Measurements from ENCODE around the gene TMEM239. TPM values are rescaled to one million over a fixed set of nuclear protein-coding genes. Genes with fewer than 3 reads are reported as not detected.

Gene TMEM239
- total and polyA plus RNA-seq, 2 of the 8 experiments (the other 6 are each of a cell fraction or from before 2014, with no cell fraction given) = not detected

- Histone ChIP-seq H3K9me3 (ENCODE audit: insufficient read depth in 2 of 2, low read depth in 1 of 2, low read length in 1 of 2) (no peaks in the 10 kb centered on the region; a peak in 1 of 4 replicates), H3K27ac (ENCODE audit: low read depth, low read length) (no peak overlapping the region), H4K91ac (replicated peaks; ENCODE audit: insufficient read length, low read length) (no peak overlapping the region), H3K56ac (replicated peaks; ENCODE audit: insufficient read length, low read depth, low read length) (no peak overlapping the region), H4K20me1 (replicated peaks in 1 of 2; ENCODE audit: control insufficient read depth in 1 of 2, insufficient read depth in 2 of 2, low read length in 2 of 2) (no peaks in the 10 kb centered on the region), H3K18ac (ENCODE audit: extremely low read depth, low read length) (0 out of 2 replicates have a peak overlapping the region, but pooled peaks have one; percentile 32), H3K4me3 (ENCODE audit: extremely low read depth in 1 of 4, insufficient read depth in 2 of 4, low read depth in 3 of 4, low read length in 4 of 4) (peak overlapping the region in 3 of 4 experiments; percentile 23 to 57 (median 32); a peak in 5 of 8 replicates), H2AFZ (ENCODE audit: low read length) (no peak overlapping the region), H3K23me2 (ENCODE audit: low read depth, low read length) (peaks cover 3% of the 10 kb centered on the region; the same call in 1 of the 2 replicates), H4K8ac (ENCODE audit: extremely low read depth, insufficient read depth, low read length) (peak overlapping the region; percentile 75), H3K27me3 (replicated peaks in 1 of 4; ENCODE audit: control insufficient read depth in 3 of 4, extremely low read depth in 1 of 4, insufficient read depth in 3 of 4, low read length in 3 of 4) (peaks cover 20 to 39% (median 31%) of the 10 kb centered on the region in 4 experiments), H2AK5ac (ENCODE audit: low read depth, low read length) (no peak overlapping the region), H2BK120ac (replicated peaks; ENCODE audit: low read depth, low read length) (no peak overlapping the region), H2BK20ac (ENCODE audit: low read length) (no peak overlapping the region), H3K79me2 (ENCODE audit: control insufficient read depth in 1 of 2, insufficient read depth in 2 of 2, low read length in 2 of 2) (no peaks in the 10 kb centered on the region), H3K4me1 (replicated peaks in 1 of 4; ENCODE audit: control insufficient read depth in 3 of 4, insufficient read depth in 4 of 4, low read length in 3 of 4) (peaks cover 0 to 14% (median 9%) of the 10 kb centered on the region in 4 experiments; a peak in 6 of 7 replicates), H3K14ac (ENCODE audit: insufficient read length) (no peak overlapping the region), H2BK15ac (ENCODE audit: low read length) (no peak overlapping the region), H3K23ac (ENCODE audit: insufficient read length) (no peak overlapping the region), H2BK5ac (ENCODE audit: low read depth, low read length) (no peak overlapping the region), H4K5ac (ENCODE audit: insufficient read length, low read depth, low read length) (no peak overlapping the region), H2BK12ac (ENCODE audit: low read depth, low read length) (no peak overlapping the region), H3K79me1 (ENCODE audit: low read depth, low read length) (no peaks in the 10 kb centered on the region), H3K4me2 (ENCODE audit: insufficient read depth in 1 of 2, low read depth in 2 of 2, low read length in 2 of 2) (peak overlapping the region; percentile 72 to 76), H3K4ac (replicated peaks; ENCODE audit: insufficient read length, low read depth, low read length) (no peak overlapping the region), H3K36me3 (ENCODE audit: control insufficient read depth in 2 of 4, insufficient read depth in 4 of 4, low read length in 3 of 4) (0 out of 8 replicates have a peak, but pooled peaks cover 0 to 2% (median 0%) of the 10 kb centered on the region in 4 experiments), H3K9ac (replicated peaks in 1 of 4; ENCODE audit: extremely low read depth in 1 of 4, low read depth in 3 of 4, low read length in 3 of 4) (no peak overlapping the region)
- FAIRE-seq = no peak
- WGBS, 2 experiments (ENCODE audit: extremely low coverage in 1 of 2, insufficient coverage in 1 of 2, insufficient read length in 1 of 2, insufficient replicate concordance in 2 of 2, low coverage in 1 of 2, low lambda C conversion rate in 2 of 2, missing lambda C conversion rate in 1 of 2) = 14% methylated on average over 15 of the region's 68 CpGs; no CpG with 5 or more reads in 1 of the 2 experiments
- peak in 1 of 2 experiments; percentile 60 for DNase-seq (ENCODE audit: low read depth in 1 of 2, low spot score in 2 of 2)
- POLR2A ChIA-PET (ENCODE audit: partially characterized antibody) = interaction anchor here (0.6 to 2.8 kb wide), 7 partner anchors 13 to 225 kb away, joined by 4 to 10 read pairs (median 5); partner anchors contain the start of genes CPXM1, MRPS26, PCED1A and VPS16
- CTCF ChIA-PET (ENCODE audit: partially characterized antibody) = interaction anchor here (0.7 to 1.7 kb wide), 3 partner anchors 20 to 47 kb away, joined by 3 to 4 read pairs (median 3); partner anchors contain the start of gene CPXM1
- TF ChIP-seq EZH2 (IDR thresholded peaks at IDR 0.05; ENCODE audit: low read depth, low read length, severe bottlenecking) (peak; percentile 78), KDM4A (IDR thresholded peaks at IDR 0.05; ENCODE audit: low read depth, low read length, severe bottlenecking) (peak; percentile 32), CTCF (IDR thresholded peaks at IDR 0.05; ENCODE audit: control extremely low read depth in 1 of 3, insufficient read depth in 1 of 3, low read depth in 1 of 3, low read length in 3 of 3) (no peak), RXRA (IDR thresholded peaks at IDR 0.05; ENCODE audit: insufficient read depth, low read depth, low read length) (no peak), SUZ12 (IDR thresholded peaks at IDR 0.05; ENCODE audit: low read length) (peak; percentile 69)
- TF ChIP-seq, protein P1, sequence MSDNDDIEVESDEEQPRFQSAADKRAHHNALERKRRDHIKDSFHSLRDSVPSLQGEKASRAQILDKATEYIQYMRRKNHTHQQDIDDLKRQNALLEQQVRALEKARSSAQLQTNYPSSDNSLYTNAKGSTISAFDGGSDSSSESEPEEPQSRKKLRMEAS (IDR thresholded peaks at IDR 0.05) = peak; percentile 45
Measured at GRCh38 chr20:2820896-2821869, 5.0 kb downstream of the TMEM239 start.

All from H1 (cell line).